ENCODE results near the gene KNG1.
"Not testable (repeated sequence)": the region's sequence is repeated elsewhere in the genome, so short reads cannot be mapped to it uniquely, and the experiment has no call there.

The KNG1 gene

GRCh38 chr3:186717039-186717457 lies at the start of gene KNG1:
Gene KNG1 (plus strand): TSS chr3:186717359. CDS start chr3:186717543, 184 bp downstream.
- no peak for DNase-seq (ENCODE audit: low spot score)

- DNase-seq (ENCODE audit: low spot score) = no peak
Observed at GRCh38 chr3:186668426-186668825, 48.7 kb upstream of the KNG1 start.

- DNase-seq (ENCODE audit: low spot score) = no peak
Observed at GRCh38 chr3:186669378-186670084, 47.6 kb upstream of the KNG1 start.

GRCh38 chr3:186670155-186670554 lies 47.0 kb upstream of the KNG1 start:
- no peak for DNase-seq (ENCODE audit: low spot score)

- DNase-seq (ENCODE audit: low spot score) = no peak
Observed at GRCh38 chr3:186671051-186671450, 46.1 kb upstream of the KNG1 start.

GRCh38 chr3:186678604-186679003 lies 38.6 kb upstream of the KNG1 start:
- no peak for DNase-seq (ENCODE audit: low spot score)

- DNase-seq (ENCODE audit: low spot score) = no peak
Observed at GRCh38 chr3:186679151-186679550, 38.0 kb upstream of the KNG1 start.

- DNase-seq (ENCODE audit: low spot score) = no peak
Observed at GRCh38 chr3:186680869-186681268, 36.3 kb upstream of the KNG1 start.

- DNase-seq (ENCODE audit: low spot score) = no peak
Observed at GRCh38 chr3:186682812-186683211, 34.3 kb upstream of the KNG1 start.

- no peak for DNase-seq (ENCODE audit: low spot score)
Observed at GRCh38 chr3:186683979-186684378, 33.2 kb upstream of the KNG1 start.

GRCh38 chr3:186686475-186686874 lies 30.7 kb upstream of the KNG1 start:
- DNase-seq (ENCODE audit: low spot score) = not testable (repeated sequence)

GRCh38 chr3:186687120-186687651 lies 30.0 kb upstream of the KNG1 start:
- no peak for DNase-seq (ENCODE audit: low spot score)

- not testable (repeated sequence) for DNase-seq (ENCODE audit: low spot score)
Observed at GRCh38 chr3:186690304-186690703, 26.9 kb upstream of the KNG1 start.

- no peak for DNase-seq (ENCODE audit: low spot score)
Observed at GRCh38 chr3:186691676-186692075, 25.5 kb upstream of the KNG1 start.

- no peak for DNase-seq (ENCODE audit: low spot score)
Observed at GRCh38 chr3:186693843-186694242, 23.3 kb upstream of the KNG1 start.

- no peak for DNase-seq (ENCODE audit: low spot score)
Observed at GRCh38 chr3:186694288-186695032, 22.7 kb upstream of the KNG1 start.

GRCh38 chr3:186696522-186696921 lies 20.6 kb upstream of the KNG1 start:
- no peak for DNase-seq (ENCODE audit: low spot score)

- DNase-seq (ENCODE audit: low spot score) = no peak
Observed at GRCh38 chr3:186697510-186697909, 19.6 kb upstream of the KNG1 start.

GRCh38 chr3:186700267-186700666 lies 16.9 kb upstream of the KNG1 start:
- no peak for DNase-seq (ENCODE audit: low spot score)

GRCh38 chr3:186702451-186702850 lies 14.7 kb upstream of the KNG1 start:
- not testable (repeated sequence) for DNase-seq (ENCODE audit: low spot score)

GRCh38 chr3:186705882-186706780 lies 11.0 kb upstream of the KNG1 start:
- no peak for DNase-seq (ENCODE audit: low spot score)
